Measurements from ENCODE around the gene CBFA2T2.
"Not testable (repeated sequence)": the region's sequence is repeated elsewhere in the genome, so short reads cannot be mapped to it uniquely, and the experiment has no call there.

Gene CBFA2T2

GRCh38 chr20:33569802-33570391 is 80.0 kb downstream of the CBFA2T2 start:
- H3K9me3 ChIP-seq (ENCODE audit: control insufficient read depth, low read length): no peaks in the 10 kb centered on the region
- H3K4me3 ChIP-seq (ENCODE audit: insufficient read depth, low read depth, low read length, poor library complexity, severe bottlenecking): no peak overlapping the region
- H3K27ac ChIP-seq (ENCODE audit: insufficient read depth, low read length, poor library complexity, severe bottlenecking): no peak overlapping the region
- H3K4me1 ChIP-seq (ENCODE audit: control insufficient read depth, insufficient read depth, low read length, poor library complexity, severe bottlenecking): peaks cover 8% of the 10 kb centered on the region
- DNase-seq: no peak
- no peaks in the 10 kb centered on the region for H3K27me3 ChIP-seq (replicated peaks; ENCODE audit: control insufficient read depth, insufficient read depth, low read length, poor library complexity, severe bottlenecking)
- H3K36me3 ChIP-seq (ENCODE audit: control insufficient read depth, insufficient read depth, low read length): no peaks in the 10 kb centered on the region

GRCh38 chr20:33570743-33571142 is 80.8 kb downstream of the CBFA2T2 start:
- no peak for DNase-seq
- Histone ChIP-seq H3K4me3 (ENCODE audit: insufficient read depth, low read depth, low read length, poor library complexity, severe bottlenecking) (no peak overlapping the region), H3K27me3 (replicated peaks; ENCODE audit: control insufficient read depth, insufficient read depth, low read length, poor library complexity, severe bottlenecking) (no peaks in the 10 kb centered on the region), H3K27ac (ENCODE audit: insufficient read depth, low read length, poor library complexity, severe bottlenecking) (no peak overlapping the region), H3K9me3 (ENCODE audit: control insufficient read depth, low read length) (no peaks in the 10 kb centered on the region), H3K36me3 (ENCODE audit: control insufficient read depth, insufficient read depth, low read length) (no peaks in the 10 kb centered on the region), H3K4me1 (ENCODE audit: control insufficient read depth, insufficient read depth, low read length, poor library complexity, severe bottlenecking) (peaks cover 8% of the 10 kb centered on the region)

- not testable (repeated sequence) for H3K9me3 ChIP-seq (ENCODE audit: control insufficient read depth, low read length); H3K27ac ChIP-seq (ENCODE audit: insufficient read depth, low read length, poor library complexity, severe bottlenecking); H3K4me3 ChIP-seq (ENCODE audit: insufficient read depth, low read depth, low read length, poor library complexity, severe bottlenecking); H3K27me3 ChIP-seq (replicated peaks; ENCODE audit: control insufficient read depth, insufficient read depth, low read length, poor library complexity, severe bottlenecking); H3K36me3 ChIP-seq (ENCODE audit: control insufficient read depth, insufficient read depth, low read length); DNase-seq; H3K4me1 ChIP-seq (ENCODE audit: control insufficient read depth, insufficient read depth, low read length, poor library complexity, severe bottlenecking)
Measured at GRCh38 chr20:33573268-33573667, 83.4 kb downstream of the CBFA2T2 start.

- no peaks in the 10 kb centered on the region for H3K27me3 ChIP-seq (replicated peaks; ENCODE audit: control insufficient read depth, insufficient read depth, low read length, poor library complexity, severe bottlenecking)
- H3K9me3 ChIP-seq (ENCODE audit: control insufficient read depth, low read length): no peaks in the 10 kb centered on the region
- no peaks in the 10 kb centered on the region for H3K4me1 ChIP-seq (ENCODE audit: control insufficient read depth, insufficient read depth, low read length, poor library complexity, severe bottlenecking)
- H3K36me3 ChIP-seq (ENCODE audit: control insufficient read depth, insufficient read depth, low read length): no peaks in the 10 kb centered on the region
- DNase-seq: no peak
- no peak overlapping the region for H3K4me3 ChIP-seq (ENCODE audit: insufficient read depth, low read depth, low read length, poor library complexity, severe bottlenecking)
- no peak overlapping the region for H3K27ac ChIP-seq (ENCODE audit: insufficient read depth, low read length, poor library complexity, severe bottlenecking)
Measured at GRCh38 chr20:33575282-33575681, 85.4 kb downstream of the CBFA2T2 start.

GRCh38 chr20:33576432-33577125 is 86.7 kb downstream of the CBFA2T2 start:
- H3K4me1 ChIP-seq (ENCODE audit: control insufficient read depth, insufficient read depth, low read length, poor library complexity, severe bottlenecking): no peaks in the 10 kb centered on the region
- H3K9me3 ChIP-seq (ENCODE audit: control insufficient read depth, low read length): no peaks in the 10 kb centered on the region
- H3K36me3 ChIP-seq (ENCODE audit: control insufficient read depth, insufficient read depth, low read length): no peaks in the 10 kb centered on the region
- no peak overlapping the region for H3K27ac ChIP-seq (ENCODE audit: insufficient read depth, low read length, poor library complexity, severe bottlenecking)
- H3K27me3 ChIP-seq (replicated peaks; ENCODE audit: control insufficient read depth, insufficient read depth, low read length, poor library complexity, severe bottlenecking): no peaks in the 10 kb centered on the region
- DNase-seq: no peak
- H3K4me3 ChIP-seq (ENCODE audit: insufficient read depth, low read depth, low read length, poor library complexity, severe bottlenecking): no peak overlapping the region

- DNase-seq: no peak
- H3K4me3 ChIP-seq (ENCODE audit: insufficient read depth, low read depth, low read length, poor library complexity, severe bottlenecking): no peak overlapping the region
- no peaks in the 10 kb centered on the region for H3K4me1 ChIP-seq (ENCODE audit: control insufficient read depth, insufficient read depth, low read length, poor library complexity, severe bottlenecking)
- H3K27me3 ChIP-seq (replicated peaks; ENCODE audit: control insufficient read depth, insufficient read depth, low read length, poor library complexity, severe bottlenecking): no peaks in the 10 kb centered on the region
- no peak overlapping the region for H3K27ac ChIP-seq (ENCODE audit: insufficient read depth, low read length, poor library complexity, severe bottlenecking)
- H3K9me3 ChIP-seq (ENCODE audit: control insufficient read depth, low read length): no peaks in the 10 kb centered on the region
- H3K36me3 ChIP-seq (ENCODE audit: control insufficient read depth, insufficient read depth, low read length): no peaks in the 10 kb centered on the region
Measured at GRCh38 chr20:33578510-33578909, 88.6 kb downstream of the CBFA2T2 start.

- DNase-seq: no peak
- Histone ChIP-seq H3K27ac (ENCODE audit: insufficient read depth, low read length, poor library complexity, severe bottlenecking) (no peak overlapping the region), H3K4me3 (ENCODE audit: insufficient read depth, low read depth, low read length, poor library complexity, severe bottlenecking) (no peak overlapping the region), H3K4me1 (ENCODE audit: control insufficient read depth, insufficient read depth, low read length, poor library complexity, severe bottlenecking) (no peaks in the 10 kb centered on the region), H3K27me3 (replicated peaks; ENCODE audit: control insufficient read depth, insufficient read depth, low read length, poor library complexity, severe bottlenecking) (no peaks in the 10 kb centered on the region), H3K36me3 (ENCODE audit: control insufficient read depth, insufficient read depth, low read length) (no peaks in the 10 kb centered on the region), H3K9me3 (ENCODE audit: control insufficient read depth, low read length) (no peaks in the 10 kb centered on the region)
Measured at GRCh38 chr20:33583143-33583542, 93.2 kb downstream of the CBFA2T2 start.

- no peaks in the 10 kb centered on the region for H3K4me1 ChIP-seq (ENCODE audit: control insufficient read depth, insufficient read depth, low read length, poor library complexity, severe bottlenecking)
- no peak overlapping the region for H3K4me3 ChIP-seq (ENCODE audit: insufficient read depth, low read depth, low read length, poor library complexity, severe bottlenecking)
- H3K9me3 ChIP-seq (ENCODE audit: control insufficient read depth, low read length): no peaks in the 10 kb centered on the region
- H3K27me3 ChIP-seq (replicated peaks; ENCODE audit: control insufficient read depth, insufficient read depth, low read length, poor library complexity, severe bottlenecking): no peaks in the 10 kb centered on the region
- no peak overlapping the region for H3K27ac ChIP-seq (ENCODE audit: insufficient read depth, low read length, poor library complexity, severe bottlenecking)
- no peaks in the 10 kb centered on the region for H3K36me3 ChIP-seq (ENCODE audit: control insufficient read depth, insufficient read depth, low read length)
- no peak for DNase-seq
Measured at GRCh38 chr20:33584976-33585375, 95.1 kb downstream of the CBFA2T2 start.

- Histone ChIP-seq H3K4me1 (ENCODE audit: control insufficient read depth, insufficient read depth, low read length, poor library complexity, severe bottlenecking) (no peaks in the 10 kb centered on the region), H3K27ac (ENCODE audit: insufficient read depth, low read length, poor library complexity, severe bottlenecking) (no peak overlapping the region), H3K9me3 (ENCODE audit: control insufficient read depth, low read length) (no peaks in the 10 kb centered on the region), H3K4me3 (ENCODE audit: insufficient read depth, low read depth, low read length, poor library complexity, severe bottlenecking) (no peak overlapping the region), H3K27me3 (replicated peaks; ENCODE audit: control insufficient read depth, insufficient read depth, low read length, poor library complexity, severe bottlenecking) (no peaks in the 10 kb centered on the region), H3K36me3 (ENCODE audit: control insufficient read depth, insufficient read depth, low read length) (no peaks in the 10 kb centered on the region)
- DNase-seq: no peak
Measured at GRCh38 chr20:33585413-33585812, 95.5 kb downstream of the CBFA2T2 start.

GRCh38 chr20:33589059-33589458 is 99.2 kb downstream of the CBFA2T2 start:
- DNase-seq: no peak
- no peak overlapping the region for H3K27ac ChIP-seq (ENCODE audit: insufficient read depth, low read length, poor library complexity, severe bottlenecking)
- no peaks in the 10 kb centered on the region for H3K27me3 ChIP-seq (replicated peaks; ENCODE audit: control insufficient read depth, insufficient read depth, low read length, poor library complexity, severe bottlenecking)

More at GRCh38 chr20:33589059-33589458, 99.2 kb downstream of the CBFA2T2 start:
- Histone ChIP-seq H3K36me3 (ENCODE audit: control insufficient read depth, insufficient read depth, low read length) (no peaks in the 10 kb centered on the region), H3K4me1 (ENCODE audit: control insufficient read depth, insufficient read depth, low read length, poor library complexity, severe bottlenecking) (no peaks in the 10 kb centered on the region), H3K4me3 (ENCODE audit: insufficient read depth, low read depth, low read length, poor library complexity, severe bottlenecking) (no peak overlapping the region), H3K9me3 (ENCODE audit: control insufficient read depth, low read length) (no peaks in the 10 kb centered on the region)

Measured in effector memory CD4-positive, alpha-beta T cell (primary cell).